Calu3 (cell line): ENCODE data around the gene VEZF1. TPM values are rescaled to one million over a fixed set of nuclear protein-coding genes. Genes with fewer than 3 reads are reported as not detected.

Experiments
- BruUV-seq: library from RNA; stranded (reverse); fragments of 400-500 nt; replicated peaks from 2 replicates; lab custom pipeline; 2021; lab: Mats Ljungman, UMichigan
- CTCF ChIA-PET: fragments of 300-600 bp; sonication (Branson Sonifier 250); formaldehyde crosslinking; loops from one replicate; lab custom pipeline; 2022; ENCODE audit warnings: antibody characterized with exemption; lab: Charles Lee
- DNase-seq: peaks from one replicate; pipeline ENCODE4 v3.0.0; 2022
- H3K27ac Mint-ChIP-seq: one replicate; pipeline ENCODE4 v1.8.0; 2022; ENCODE audit warnings: mixed read lengths; ENCODE audit not compliant: unreplicated experiment
- H3K27me3 Mint-ChIP-seq: one replicate; pipeline ENCODE4 v1.8.0; 2022; ENCODE audit warnings: mixed read lengths; ENCODE audit not compliant: unreplicated experiment
- H3K36me3 Mint-ChIP-seq: one replicate; pipeline ENCODE4 v1.8.0; 2022; ENCODE audit warnings: mild to moderate bottlenecking, moderate library complexity, mixed read lengths; ENCODE audit not compliant: insufficient read depth, unreplicated experiment
- H3K4me1 Mint-ChIP-seq: one replicate; pipeline ENCODE4 v1.8.0; 2022; ENCODE audit warnings: mild to moderate bottlenecking, low read depth, mixed read lengths; ENCODE audit not compliant: unreplicated experiment
- H3K4me3 Mint-ChIP-seq: one replicate; pipeline ENCODE4 v1.8.0; 2022; ENCODE audit warnings: mild to moderate bottlenecking, low read depth, moderate library complexity, mixed read lengths; ENCODE audit not compliant: unreplicated experiment
- H3K9me3 Mint-ChIP-seq: one replicate; pipeline ENCODE4 v1.8.0; 2022; ENCODE audit warnings: low read depth, mixed read lengths; ENCODE audit not compliant: unreplicated experiment
- intact Hi-C: fragments of 100-400 bp; cut with micrococcal nuclease; formaldehyde crosslinking; loops from one replicate; pipeline ENCODE4 v1.10.0; 2022; ENCODE audit not compliant: unreplicated experiment
- total RNA-seq: library from RNA; stranded (reverse); gene quantifications from 2 replicates; pipeline ENCODE4 v1.2.3, GENCODE V29; 2022
- TF ChIP-seq, protein P1 (sequence below): fragments of 200-600 bp; IDR thresholded peaks from one replicate; pipeline ENCODE4 v1.8.0; 2022; ENCODE audit warnings: antibody characterized with exemption; ENCODE audit not compliant: unreplicated experiment

VEZF1 gene
- total RNA-seq, 1 experiment from 2014 or later: 40.4 TPM

DNA sequence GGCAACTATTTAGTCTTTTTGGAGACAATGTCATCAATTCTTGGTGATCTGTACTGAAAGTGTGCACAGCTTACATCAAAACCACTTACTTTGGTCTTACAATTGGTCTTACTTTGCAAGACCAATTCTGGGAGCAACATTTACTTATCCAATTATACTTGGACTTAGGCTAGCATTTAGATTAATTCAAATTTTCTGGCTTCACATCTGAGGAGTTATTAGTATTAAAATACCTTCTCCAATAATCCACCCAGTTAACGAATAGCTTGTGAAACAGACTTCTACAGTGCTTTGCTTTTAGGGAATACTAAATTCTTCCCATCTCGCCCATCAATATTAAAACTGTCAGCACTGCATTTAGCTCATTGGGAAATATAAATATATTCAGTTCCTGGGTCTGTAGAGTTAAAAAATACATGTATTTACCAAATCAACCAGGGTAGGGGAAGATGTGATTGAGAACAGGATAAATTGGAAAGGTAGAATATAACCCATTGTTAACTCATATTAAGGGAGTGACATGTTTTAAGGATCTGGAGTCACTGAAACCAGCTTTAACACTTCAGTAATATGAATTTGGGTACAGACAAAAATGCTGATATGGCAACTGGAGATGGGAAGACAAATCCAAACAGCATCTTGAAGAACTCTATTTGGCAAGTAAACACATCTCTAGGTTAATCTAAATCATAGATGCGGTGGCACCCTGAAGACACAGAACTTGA, 9.2 kb upstream of the VEZF1 start:
- peaks cover 47% of the 10 kb centered on the region for H3K36me3 Mint-ChIP-seq
- no peak overlapping the region for H3K27ac Mint-ChIP-seq
- H3K4me3 Mint-ChIP-seq: no peak overlapping the region
- no peaks in the 10 kb centered on the region for H3K27me3 Mint-ChIP-seq
- intact Hi-C loops: no loop called here
- DNase-seq: no peak
- TF ChIP-seq, protein P1, sequence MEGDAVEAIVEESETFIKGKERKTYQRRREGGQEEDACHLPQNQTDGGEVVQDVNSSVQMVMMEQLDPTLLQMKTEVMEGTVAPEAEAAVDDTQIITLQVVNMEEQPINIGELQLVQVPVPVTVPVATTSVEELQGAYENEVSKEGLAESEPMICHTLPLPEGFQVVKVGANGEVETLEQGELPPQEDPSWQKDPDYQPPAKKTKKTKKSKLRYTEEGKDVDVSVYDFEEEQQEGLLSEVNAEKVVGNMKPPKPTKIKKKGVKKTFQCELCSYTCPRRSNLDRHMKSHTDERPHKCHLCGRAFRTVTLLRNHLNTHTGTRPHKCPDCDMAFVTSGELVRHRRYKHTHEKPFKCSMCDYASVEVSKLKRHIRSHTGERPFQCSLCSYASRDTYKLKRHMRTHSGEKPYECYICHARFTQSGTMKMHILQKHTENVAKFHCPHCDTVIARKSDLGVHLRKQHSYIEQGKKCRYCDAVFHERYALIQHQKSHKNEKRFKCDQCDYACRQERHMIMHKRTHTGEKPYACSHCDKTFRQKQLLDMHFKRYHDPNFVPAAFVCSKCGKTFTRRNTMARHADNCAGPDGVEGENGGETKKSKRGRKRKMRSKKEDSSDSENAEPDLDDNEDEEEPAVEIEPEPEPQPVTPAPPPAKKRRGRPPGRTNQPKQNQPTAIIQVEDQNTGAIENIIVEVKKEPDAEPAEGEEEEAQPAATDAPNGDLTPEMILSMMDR: no peak
- BruUV-seq: no TSS peak
- peaks cover 5% of the 10 kb centered on the region for H3K4me1 Mint-ChIP-seq
- no peaks in the 10 kb centered on the region for H3K9me3 Mint-ChIP-seq
- CTCF ChIA-PET: no interaction called here

DNA sequence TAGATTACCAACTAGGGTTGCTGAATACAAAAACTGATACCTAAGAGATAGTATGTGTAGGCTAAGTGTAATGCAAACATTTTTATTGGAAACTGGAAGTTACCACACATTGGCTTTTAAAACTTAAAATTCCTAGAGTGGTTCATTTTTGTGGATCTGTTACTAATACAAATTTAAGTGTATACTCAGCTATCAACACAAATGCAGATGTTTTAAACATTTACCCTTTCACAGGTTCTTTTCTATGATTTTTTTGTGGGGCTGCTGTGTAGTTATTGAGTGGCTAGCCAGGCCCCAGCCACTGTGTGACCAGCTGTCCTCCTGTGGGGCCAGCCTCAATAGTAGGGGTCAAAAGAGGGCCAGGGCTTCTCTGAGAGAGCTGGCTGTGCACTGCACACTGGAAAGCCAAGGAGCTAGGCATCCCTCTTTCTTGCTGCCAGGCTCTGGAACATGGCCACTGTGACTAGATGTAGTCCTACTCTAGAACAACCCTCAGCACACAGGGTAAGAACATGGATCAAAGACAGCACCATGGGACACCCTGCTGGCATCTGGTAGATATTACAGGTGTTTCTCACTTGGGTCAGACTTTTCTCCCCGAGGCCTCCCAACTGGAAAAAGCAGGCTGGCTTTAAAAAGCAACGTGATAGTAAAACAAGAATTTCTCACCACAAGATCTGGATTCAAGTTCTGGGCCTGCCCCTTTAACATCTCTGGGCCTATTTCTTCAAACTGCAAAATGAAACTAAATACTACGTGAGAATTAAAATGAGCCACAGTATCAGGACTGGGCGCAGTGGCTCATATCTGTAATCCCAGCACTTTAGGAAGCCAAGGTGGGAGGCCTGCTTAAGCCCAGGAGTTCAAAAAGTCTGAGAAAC, 7.3 kb upstream of the VEZF1 start:
- DNase-seq: peak; percentile 55
- H3K27me3 Mint-ChIP-seq: no peaks in the 10 kb centered on the region
- intact Hi-C loops: loop anchor here (2.0 kb wide), 1 partner anchor 137 kb away; no protein-coding TSS in a partner anchor
- BruUV-seq: no TSS peak
- CTCF ChIA-PET: interaction anchor here (0.6 to 1.7 kb wide), 5 partner anchors 117 to 145 kb away, joined by 3 read pairs; partner anchors contain the start of gene MRPS23
- TF ChIP-seq, protein P1: peak; percentile 47
- H3K4me3 Mint-ChIP-seq: no peak overlapping the region
- no peaks in the 10 kb centered on the region for H3K9me3 Mint-ChIP-seq
- H3K4me1 Mint-ChIP-seq: no peaks in the 10 kb centered on the region
- peaks cover 55% of the 10 kb centered on the region for H3K36me3 Mint-ChIP-seq
- no peak overlapping the region for H3K27ac Mint-ChIP-seq

DNA sequence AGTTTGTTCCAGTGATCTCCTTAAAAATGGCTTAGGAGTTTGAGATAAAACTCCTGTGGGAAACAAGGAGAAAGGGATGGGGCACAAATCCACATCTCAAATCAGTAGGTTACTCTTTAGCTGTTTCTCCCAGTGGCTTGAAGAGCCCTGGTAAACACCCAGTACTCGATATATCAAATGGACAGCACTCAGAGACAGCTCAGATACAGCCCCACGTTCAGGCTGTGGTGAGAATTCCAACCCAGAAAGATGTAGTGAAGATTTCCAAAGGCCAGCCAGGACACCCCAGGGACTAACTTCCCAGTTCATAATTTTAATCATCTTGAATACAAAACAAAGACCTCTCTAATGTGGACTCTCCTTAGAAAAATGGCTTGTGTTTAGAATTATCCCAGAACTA, 6.4 kb upstream of the VEZF1 start:
- CTCF ChIA-PET: interaction anchor here (0.9 kb wide), 1 partner anchor 144 kb away, joined by 3 read pairs; the partner anchor contains the start of gene MRPS23

More for the DNA sequence above, 6.4 kb upstream of the VEZF1 start:
- Mint-ChIP-seq H3K27me3 (no peaks in the 10 kb centered on the region), H3K27ac (no peak overlapping the region), H3K4me1 (peaks cover 2% of the 10 kb centered on the region), H3K9me3 (no peaks in the 10 kb centered on the region), H3K36me3 (peaks cover 57% of the 10 kb centered on the region), H3K4me3 (no peak overlapping the region)
- TF ChIP-seq, protein P1: no peak
- no peak for DNase-seq
- intact Hi-C loops: loop anchor here (2.0 kb wide), 1 partner anchor 136 kb away; no protein-coding TSS in a partner anchor
- BruUV-seq: no TSS peak
